ENCODE results near the gene VCY.
"Not testable (repeated sequence)": the region's sequence is repeated elsewhere in the genome, so short reads cannot be mapped to it uniquely, and the experiment has no call there.

VCY gene

GRCh38 chrY:13986373-13986772, at the start of gene VCY:
Gene VCY (minus strand): TSS chrY:13986473. CDS start chrY:13986440, 33 bp downstream.
- DNase-seq (ENCODE audit: low read depth), result not testable (repeated sequence)

- DNase-seq (ENCODE audit: low read depth), result not testable (repeated sequence)
Observed at GRCh38 chrY:14030395-14030794, 44.1 kb upstream of the VCY start.

- not testable (repeated sequence) for DNase-seq (ENCODE audit: low read depth)
Observed at GRCh38 chrY:14011916-14012315, 25.6 kb upstream of the VCY start.

- DNase-seq (ENCODE audit: low read depth), result not testable (repeated sequence)
Observed at GRCh38 chrY:13942406-13942805, 43.9 kb downstream of the VCY start.

Data from T-helper 22 cell (primary cell).